PC-3 (cell line): ENCODE measurements around the gene DCAF7.

Experiments used
- CTCF ChIP-seq: fragments of 300-600 bp; sonication (generic); conservative IDR thresholded peaks from 2 replicates; pipeline ENCODE4 v1.5.1; 2017; ENCODE audit warnings: antibody characterized with exemption, low read depth, mild to moderate bottlenecking, low read length
- EZH2 ChIP-seq: fragments of 300-600 bp; sonication (generic); IDR thresholded peaks from one replicate; pipeline ENCODE4 v1.6.1; 2017; ENCODE audit warnings: antibody characterized with exemption, mild to moderate bottlenecking, low read length; ENCODE audit not compliant: unreplicated experiment
- EZH2phosphoT487 ChIP-seq: fragments of 300-600 bp; sonication (generic); IDR thresholded peaks from 2 replicates; pipeline ENCODE4 v1.6.1; 2018; ENCODE audit warnings: mild to moderate bottlenecking, antibody characterized with exemption, low read length, borderline replicate concordance

DNA sequence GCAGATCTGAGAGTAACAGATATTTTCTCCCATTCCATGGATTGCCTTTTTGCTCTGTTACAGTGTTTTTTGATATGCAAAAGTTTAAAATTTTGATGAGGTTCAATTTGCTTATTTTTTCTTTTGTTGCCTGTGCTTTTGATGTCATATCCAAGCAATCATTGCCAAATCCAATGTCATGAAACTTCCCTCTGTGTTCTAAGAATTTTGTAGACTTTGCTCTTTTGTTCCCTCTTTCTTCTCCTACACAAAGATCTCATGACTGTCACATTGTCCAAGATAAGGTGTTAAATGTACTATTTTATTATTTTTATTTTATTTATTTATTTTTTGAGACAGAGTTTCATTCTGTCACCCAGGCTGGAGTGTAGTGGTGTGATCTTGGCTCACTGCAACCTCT is 46.0 kb upstream of the DCAF7 start:
- no peak for TF ChIP-seq CTCF
- TF ChIP-seq EZH2phosphoT487: no peak
- TF ChIP-seq EZH2: no peak
